ENCODE measurements around the gene MBD3.

DNA sequence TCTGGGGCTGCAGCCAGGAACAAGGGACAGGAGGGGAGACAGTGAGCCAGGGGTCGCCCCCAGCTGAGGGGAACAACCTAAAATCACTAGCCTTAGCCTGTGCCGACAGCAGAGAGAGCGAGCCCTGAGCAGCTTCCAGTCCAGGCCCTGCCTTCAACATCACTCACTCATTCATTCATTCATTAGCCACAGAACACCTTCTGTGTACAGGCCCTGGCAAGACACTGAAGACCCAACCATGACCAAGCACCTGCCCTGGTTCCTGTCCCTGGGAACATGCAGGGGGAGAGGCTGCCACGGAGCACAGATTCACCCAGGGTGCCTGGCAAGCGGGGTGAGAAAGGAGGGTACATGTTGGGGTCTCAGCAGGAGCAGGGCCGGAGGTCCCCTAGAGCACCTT is 29.4 kb downstream of the MBD3 start:
- no peak for TF ChIP-seq EZH2 (IDR thresholded peaks at IDR 0.05; ENCODE audit: insufficient read depth, poor library complexity, severe bottlenecking)
- no peak for TF ChIP-seq EZH2phosphoT487 (IDR thresholded peaks at IDR 0.05; ENCODE audit: insufficient read depth, low read depth)

Measured in GM23248 (cell line).